ENCODE measurements around the gene LRRC14B.

DNA sequence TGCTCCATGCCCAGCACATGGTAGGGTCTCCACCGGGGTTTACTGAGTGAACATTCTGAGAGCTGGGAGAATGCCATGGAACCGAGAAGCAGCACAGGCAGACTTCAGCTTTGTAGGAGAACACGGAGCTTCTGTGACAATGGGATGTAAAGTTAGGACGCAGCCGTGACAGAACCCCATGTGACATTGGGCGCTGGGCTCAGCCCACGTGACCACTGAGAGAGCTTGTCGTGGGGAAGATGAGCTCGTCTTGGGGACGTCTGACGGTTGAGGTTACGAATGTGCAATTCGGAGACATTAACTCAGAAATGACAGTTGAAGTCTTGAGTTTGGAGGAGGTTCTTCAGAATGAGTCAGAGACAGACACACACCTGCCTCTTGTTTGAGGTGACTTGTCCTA is 40.4 kb downstream of the LRRC14B start:
- TF ChIP-seq EZH2phosphoT487 (IDR thresholded peaks at IDR 0.05; ENCODE audit: insufficient read depth, low read depth) (no peak), EZH2 (IDR thresholded peaks at IDR 0.05; ENCODE audit: insufficient read depth, poor library complexity, severe bottlenecking) (no peak)
